ENCODE measurements around the gene ADAMTSL5. TPM values are rescaled to one million over a fixed set of nuclear protein-coding genes. Genes with fewer than 3 reads are reported as not detected.

The ADAMTSL5 gene
- total and polyA plus RNA-seq, 2 donors (not counting 1 experiment from before 2014, with no cell fraction given): 3.1 to 4.7 TPM

DNA sequence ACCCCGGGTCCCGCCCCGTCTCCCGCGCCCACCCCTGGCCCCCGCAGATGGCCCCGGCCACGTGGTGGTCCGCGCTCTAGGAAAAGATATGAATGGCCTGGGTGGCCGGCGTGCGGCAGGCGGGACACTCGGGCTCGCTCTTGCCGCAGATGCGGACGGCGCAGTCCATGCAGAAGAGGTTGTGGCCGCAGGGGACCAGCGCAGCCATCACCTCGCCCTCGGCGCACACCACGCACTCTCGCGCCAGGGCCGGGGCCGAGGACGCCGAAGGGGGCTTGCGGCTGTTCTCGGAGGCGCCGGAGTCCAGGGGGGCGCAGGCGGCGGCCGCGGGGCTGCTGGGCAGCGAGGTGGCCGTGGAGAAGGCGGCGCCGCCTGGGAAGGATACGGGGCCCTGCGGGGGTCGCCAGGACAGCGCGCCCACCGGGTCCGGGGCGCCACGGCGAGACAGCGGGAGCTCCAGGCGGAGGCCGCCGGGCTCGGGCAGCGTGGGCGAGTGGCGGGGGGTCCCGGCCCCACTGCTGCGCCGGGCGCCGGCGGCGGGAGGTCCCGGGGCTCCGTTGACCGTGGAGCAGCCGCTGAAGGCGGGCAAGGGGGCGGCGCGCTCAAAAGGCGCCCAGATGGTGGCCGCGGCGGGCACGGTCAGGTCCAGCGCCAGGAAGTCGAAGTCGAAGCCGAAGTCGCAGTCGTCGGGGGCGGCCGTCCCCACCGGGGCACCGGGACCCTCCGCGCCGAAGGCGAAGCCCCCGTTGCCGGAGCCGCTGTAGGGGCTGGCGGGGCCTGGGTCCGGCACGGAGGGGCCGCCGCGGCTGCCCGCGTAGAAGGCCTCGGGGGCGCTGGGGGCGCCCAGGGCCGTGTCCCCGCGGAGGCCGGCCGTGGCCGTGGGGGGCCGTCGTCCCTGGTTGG is 42.9 kb upstream of the ADAMTSL5 start:
- H3K27ac ChIP-seq (ENCODE audit: insufficient read depth, low read length): no peak overlapping the region
- H3K4me3 ChIP-seq (replicated peaks in 1 of 4; ENCODE audit: control extremely low read depth in 1 of 4, insufficient read depth in 1 of 4, low read depth in 3 of 4, low read length in 4 of 4): no peak overlapping the region
- no peaks in the 10 kb centered on the region for H3K9me3 ChIP-seq (ENCODE audit: control insufficient read depth, insufficient read depth, low read depth, low read length)
- no peak overlapping the region for H3K9ac ChIP-seq (ENCODE audit: insufficient read depth, low read length)
- no peaks in the 10 kb centered on the region for H3K27me3 ChIP-seq (ENCODE audit: control insufficient read depth, insufficient read depth, low read length)
- H3K36me3 ChIP-seq (ENCODE audit: control insufficient read depth, insufficient read depth, low read length): peaks cover 5% of the 10 kb centered on the region
- no peak for DNase-seq (ENCODE audit: low read depth in 2 of 2)
- no peaks in the 10 kb centered on the region for H4K20me1 ChIP-seq (ENCODE audit: control insufficient read depth, extremely low read depth, insufficient read depth, low read length)
- H3K79me2 ChIP-seq (ENCODE audit: control insufficient read depth, insufficient read depth, low read length): peaks cover 14% of the 10 kb centered on the region
- H3K4me1 ChIP-seq (ENCODE audit: control insufficient read depth, extremely low read depth, insufficient read depth, low read length): no peaks in the 10 kb centered on the region
- no peak for TF ChIP-seq EZH2 (IDR thresholded peaks at IDR 0.05; ENCODE audit: low read length, missing control alignments)
- TF ChIP-seq, protein P1, sequence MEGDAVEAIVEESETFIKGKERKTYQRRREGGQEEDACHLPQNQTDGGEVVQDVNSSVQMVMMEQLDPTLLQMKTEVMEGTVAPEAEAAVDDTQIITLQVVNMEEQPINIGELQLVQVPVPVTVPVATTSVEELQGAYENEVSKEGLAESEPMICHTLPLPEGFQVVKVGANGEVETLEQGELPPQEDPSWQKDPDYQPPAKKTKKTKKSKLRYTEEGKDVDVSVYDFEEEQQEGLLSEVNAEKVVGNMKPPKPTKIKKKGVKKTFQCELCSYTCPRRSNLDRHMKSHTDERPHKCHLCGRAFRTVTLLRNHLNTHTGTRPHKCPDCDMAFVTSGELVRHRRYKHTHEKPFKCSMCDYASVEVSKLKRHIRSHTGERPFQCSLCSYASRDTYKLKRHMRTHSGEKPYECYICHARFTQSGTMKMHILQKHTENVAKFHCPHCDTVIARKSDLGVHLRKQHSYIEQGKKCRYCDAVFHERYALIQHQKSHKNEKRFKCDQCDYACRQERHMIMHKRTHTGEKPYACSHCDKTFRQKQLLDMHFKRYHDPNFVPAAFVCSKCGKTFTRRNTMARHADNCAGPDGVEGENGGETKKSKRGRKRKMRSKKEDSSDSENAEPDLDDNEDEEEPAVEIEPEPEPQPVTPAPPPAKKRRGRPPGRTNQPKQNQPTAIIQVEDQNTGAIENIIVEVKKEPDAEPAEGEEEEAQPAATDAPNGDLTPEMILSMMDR (conservative IDR thresholded peaks at IDR 0.05 in 1 of 2, IDR thresholded peaks at IDR 0.05 in 1 of 2; ENCODE audit: low read depth in 1 of 2, low read length in 2 of 2): no peak
- no peak overlapping the region for H3K4me2 ChIP-seq (ENCODE audit: extremely low read depth, insufficient read depth, low read length)
- no peak overlapping the region for H2AFZ ChIP-seq (ENCODE audit: low read length)

DNA sequence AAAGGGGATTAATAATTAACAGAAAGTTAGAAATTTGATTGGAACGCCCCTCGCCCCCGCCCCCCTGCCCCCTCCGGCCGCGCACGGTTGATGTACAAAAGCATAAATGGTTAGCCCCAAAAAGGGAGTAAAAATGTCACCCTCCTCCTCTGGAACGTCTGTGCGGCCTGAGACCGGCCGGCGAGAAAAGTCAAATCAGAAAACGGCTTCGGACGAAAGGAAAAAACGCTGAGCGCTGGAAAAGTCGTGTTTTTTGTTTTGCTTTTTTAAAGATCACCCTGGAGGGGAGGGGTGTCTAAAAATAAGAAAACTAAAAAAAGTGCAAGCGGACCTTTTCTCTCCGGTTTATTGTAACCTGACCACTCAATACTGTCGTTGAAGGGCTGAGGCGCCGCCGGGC is 42.1 kb upstream of the ADAMTSL5 start:
- Histone ChIP-seq H3K36me3 (ENCODE audit: control insufficient read depth, insufficient read depth, low read length) (peaks cover 5% of the 10 kb centered on the region), H3K9me3 (ENCODE audit: control insufficient read depth, insufficient read depth, low read depth, low read length) (no peaks in the 10 kb centered on the region), H3K79me2 (ENCODE audit: control insufficient read depth, insufficient read depth, low read length) (peaks cover 6% of the 10 kb centered on the region), H3K27me3 (ENCODE audit: control insufficient read depth, insufficient read depth, low read length) (no peaks in the 10 kb centered on the region), H3K4me1 (ENCODE audit: control insufficient read depth, extremely low read depth, insufficient read depth, low read length) (no peaks in the 10 kb centered on the region), H3K4me2 (ENCODE audit: extremely low read depth, insufficient read depth, low read length) (no peak overlapping the region), H3K9ac (ENCODE audit: insufficient read depth, low read length) (no peak overlapping the region), H3K4me3 (replicated peaks in 1 of 4; ENCODE audit: control extremely low read depth in 1 of 4, insufficient read depth in 1 of 4, low read depth in 3 of 4, low read length in 4 of 4) (no peak overlapping the region), H3K27ac (ENCODE audit: insufficient read depth, low read length) (no peak overlapping the region), H2AFZ (ENCODE audit: low read length) (no peak overlapping the region), H4K20me1 (ENCODE audit: control insufficient read depth, extremely low read depth, insufficient read depth, low read length) (no peaks in the 10 kb centered on the region)
- no peak for DNase-seq (ENCODE audit: low read depth in 2 of 2)
- TF ChIP-seq, protein P1 (conservative IDR thresholded peaks at IDR 0.05 in 1 of 2, IDR thresholded peaks at IDR 0.05 in 1 of 2; ENCODE audit: low read depth in 1 of 2, low read length in 2 of 2): no peak
- TF ChIP-seq EZH2 (IDR thresholded peaks at IDR 0.05; ENCODE audit: low read length, missing control alignments): no peak

DNA sequence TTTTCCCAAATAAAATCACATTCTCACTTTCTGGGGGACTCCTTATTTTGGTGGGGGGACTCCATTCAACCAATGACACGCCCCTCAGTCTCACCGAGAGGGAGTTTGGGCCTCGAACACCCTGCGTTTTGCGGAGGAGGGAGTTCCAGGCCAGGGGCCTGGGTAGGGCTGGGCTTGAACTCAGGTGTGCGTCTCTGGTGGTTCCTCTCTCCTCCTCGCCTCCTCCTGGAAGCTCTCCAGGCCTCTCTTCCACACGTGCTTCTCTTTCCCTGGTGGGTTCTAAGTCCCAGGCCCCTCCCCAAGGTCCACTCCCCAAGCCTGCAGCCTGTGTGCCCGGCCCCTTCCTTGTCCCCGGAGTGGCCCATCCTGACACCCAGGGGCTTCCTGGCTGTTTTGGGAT is 40.6 kb upstream of the ADAMTSL5 start:
- H3K9ac ChIP-seq (ENCODE audit: insufficient read depth, low read length): no peak overlapping the region
- no peak overlapping the region for H3K4me3 ChIP-seq (replicated peaks in 1 of 4; ENCODE audit: control extremely low read depth in 1 of 4, insufficient read depth in 1 of 4, low read depth in 3 of 4, low read length in 4 of 4)
- H3K79me2 ChIP-seq (ENCODE audit: control insufficient read depth, insufficient read depth, low read length): no peaks in the 10 kb centered on the region
- no peaks in the 10 kb centered on the region for H3K27me3 ChIP-seq (ENCODE audit: control insufficient read depth, insufficient read depth, low read length)
- H3K9me3 ChIP-seq (ENCODE audit: control insufficient read depth, insufficient read depth, low read depth, low read length): no peaks in the 10 kb centered on the region
- H3K36me3 ChIP-seq (ENCODE audit: control insufficient read depth, insufficient read depth, low read length): peaks cover 5% of the 10 kb centered on the region
- TF ChIP-seq, protein P1 (conservative IDR thresholded peaks at IDR 0.05 in 1 of 2, IDR thresholded peaks at IDR 0.05 in 1 of 2; ENCODE audit: low read depth in 1 of 2, low read length in 2 of 2): no peak
- no peak for TF ChIP-seq EZH2 (IDR thresholded peaks at IDR 0.05; ENCODE audit: low read length, missing control alignments)
- H2AFZ ChIP-seq (ENCODE audit: low read length): no peak overlapping the region
- H4K20me1 ChIP-seq (ENCODE audit: control insufficient read depth, extremely low read depth, insufficient read depth, low read length): no peaks in the 10 kb centered on the region
- H3K4me1 ChIP-seq (ENCODE audit: control insufficient read depth, extremely low read depth, insufficient read depth, low read length): no peaks in the 10 kb centered on the region
- DNase-seq (ENCODE audit: low read depth in 2 of 2): no peak
- H3K27ac ChIP-seq (ENCODE audit: insufficient read depth, low read length): no peak overlapping the region
- no peak overlapping the region for H3K4me2 ChIP-seq (ENCODE audit: extremely low read depth, insufficient read depth, low read length)

Data from fibroblast of lung (primary cell).